Psoas muscle (tissue), 8 donors: Measurements from ENCODE around the gene NUDT19. TPM values are rescaled to one million over a fixed set of nuclear protein-coding genes. Genes with fewer than 3 reads are reported as not detected.

Experiments
- ATAC-seq, 4 donors: fragments of 200-7000 bp; cut with Tn5 transposase; one replicate each; pipeline ENCODE4 v1.9.1; 2020; ENCODE audit warnings: moderate library complexity in 3 of 4, mild to moderate bottlenecking in 2 of 4
- DNase-seq, 2 donors: peaks; one replicate each; pipeline ENCODE4 v3.0.0-alpha.2; 2020
- H3K27ac ChIP-seq: fragments of 200-600 bp; one replicate; pipeline ENCODE4 v1.8.0; 2022
- H3K27me3 ChIP-seq, 3 donors: fragments of 200-600 bp in 1 of 3; one replicate each; pipeline versions ENCODE4 v1.6.1 to v1.8.0; 2013 to 2022; ENCODE audit warnings: low read length in 2 of 3, mild to moderate bottlenecking in 2 of 3, moderate library complexity in 1 of 3; ENCODE audit not compliant: insufficient read depth in 3 of 3
- H3K36me3 ChIP-seq, 2 donors: fragments of 200-600 bp in 1 of 2; one replicate each; pipeline versions ENCODE4 v1.6.1 to v1.8.0; 2013 to 2022; ENCODE audit warnings: low read depth in 1 of 2, mild to moderate bottlenecking in 1 of 2, moderate library complexity in 1 of 2; ENCODE audit not compliant: insufficient read depth in 1 of 2
- H3K4me1 ChIP-seq: fragments of 200-600 bp; one replicate; pipeline ENCODE4 v1.8.0; 2022
- H3K4me3 ChIP-seq: fragments of 200-600 bp; one replicate; pipeline ENCODE4 v1.8.0; 2022; ENCODE audit warnings: mild to moderate bottlenecking
- H3K9me3 ChIP-seq: fragments of 200-600 bp; one replicate; pipeline ENCODE4 v1.8.0; 2022
- WGBS, 3 donors: extraction: QIAGEN DNeasy Blood & Tissue Kit; methylation state at CpG; one replicate each; pipeline versions ENCODE4 v1.1.6 to v1.1.7; 2013; 5-methylcytosine and 5-hydroxymethylcytosine counted together
- intact Hi-C, 2 donors: fragments of 100-400 bp; cut with DNase I; formaldehyde crosslinking; loops; one replicate each; pipeline versions ENCODE4 v1.11.0 to v1.14.2; 2022
- polyA plus RNA-seq, 3 donors: library from polyadenylated mRNA; stranded (reverse); fragments of 200-250 nt; gene quantifications; one replicate each; pipeline ENCODE4 v1.2.3, GENCODE V29; 2013
- total RNA-seq, 4 donors: library from RNA; stranded (reverse); fragmentation: NEBNext Ultra II Directional in 2 of 4; extraction: Animal tissue kit (Norgen Biotek cat#: 25700) in 2 of 4; gene quantifications; one replicate each; pipeline versions ENCODE4 v1.2.1 to v1.2.4, GENCODE V29; 2021 to 2023
- TF ChIP-seq, protein P1 (sequence below): fragments of 200-600 bp; IDR thresholded peaks from one replicate; pipeline ENCODE4 v1.8.0; 2022; ENCODE audit warnings: antibody characterized with exemption
- donor health status: healthy with polysubstance abuse.
- donor health status: DM: no; HTN: no; CAD: no; lungs with moderate emphysema.
- donor health status: Bipolar disorder and iron deficiency.
- donor health status: healthy.
- donor health status: DM: yes; HTN: yes; CAD: no.
- donor health status: DM: no; HTN: no; CAD: no.
- donor health status: DM: no; HTN: no; CAD: no.
- donor health status: DM: yes; HTN: yes; CAD: no.

NUDT19 gene
- total and polyA plus RNA-seq, 7 donors: 10.7 to 27.5 (median 17.4) TPM

GRCh38 chr19:32748497-32748896, 56.9 kb downstream of the NUDT19 start:
- DNase-seq (no peak), ATAC-seq (no peak)
- 48 to 61% (median 55%) methylated on average over 5 of the region's 5 CpGs for WGBS, 3 donors
- Histone ChIP-seq H3K27me3 (peaks cover 2 to 6% (median 5%) of the 10 kb centered on the region in 3 donors), H3K4me1 (no peaks in the 10 kb centered on the region), H3K36me3 (no peaks in the 10 kb centered on the region), H3K4me3 (no peak overlapping the region), H3K27ac (no peak overlapping the region), H3K9me3 (no peaks in the 10 kb centered on the region)
- TF ChIP-seq, protein P1, sequence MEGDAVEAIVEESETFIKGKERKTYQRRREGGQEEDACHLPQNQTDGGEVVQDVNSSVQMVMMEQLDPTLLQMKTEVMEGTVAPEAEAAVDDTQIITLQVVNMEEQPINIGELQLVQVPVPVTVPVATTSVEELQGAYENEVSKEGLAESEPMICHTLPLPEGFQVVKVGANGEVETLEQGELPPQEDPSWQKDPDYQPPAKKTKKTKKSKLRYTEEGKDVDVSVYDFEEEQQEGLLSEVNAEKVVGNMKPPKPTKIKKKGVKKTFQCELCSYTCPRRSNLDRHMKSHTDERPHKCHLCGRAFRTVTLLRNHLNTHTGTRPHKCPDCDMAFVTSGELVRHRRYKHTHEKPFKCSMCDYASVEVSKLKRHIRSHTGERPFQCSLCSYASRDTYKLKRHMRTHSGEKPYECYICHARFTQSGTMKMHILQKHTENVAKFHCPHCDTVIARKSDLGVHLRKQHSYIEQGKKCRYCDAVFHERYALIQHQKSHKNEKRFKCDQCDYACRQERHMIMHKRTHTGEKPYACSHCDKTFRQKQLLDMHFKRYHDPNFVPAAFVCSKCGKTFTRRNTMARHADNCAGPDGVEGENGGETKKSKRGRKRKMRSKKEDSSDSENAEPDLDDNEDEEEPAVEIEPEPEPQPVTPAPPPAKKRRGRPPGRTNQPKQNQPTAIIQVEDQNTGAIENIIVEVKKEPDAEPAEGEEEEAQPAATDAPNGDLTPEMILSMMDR: no peak
- intact Hi-C loops: no loop called here

DNA sequence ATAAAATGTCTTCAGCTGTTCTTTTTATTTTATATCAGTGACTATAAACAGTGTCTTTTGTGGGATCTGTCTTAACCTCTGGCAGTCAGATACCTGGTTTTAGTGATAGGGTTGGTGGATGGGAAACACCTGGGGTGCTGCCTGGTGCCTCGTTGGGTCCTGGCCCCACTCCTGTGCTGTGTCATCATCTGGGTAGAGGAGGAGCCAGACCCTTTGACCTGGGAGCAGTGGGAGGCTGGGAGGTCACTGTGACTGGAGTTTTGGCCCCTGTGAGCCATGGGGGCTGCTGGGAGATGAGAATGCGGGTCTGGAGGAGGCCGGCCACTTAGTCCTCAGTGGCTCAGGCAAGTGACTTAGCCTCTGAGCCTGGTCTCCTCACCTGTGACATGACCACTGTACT, 57.3 kb downstream of the NUDT19 start:
- no peak overlapping the region for H3K4me3 ChIP-seq
- WGBS, 3 donors: 54 to 61% (median 59%) methylated on average over 3 of the region's 3 CpGs
- no peak overlapping the region for H3K27ac ChIP-seq
- TF ChIP-seq, protein P1: no peak
- H3K36me3 ChIP-seq: no peaks in the 10 kb centered on the region
- H3K9me3 ChIP-seq: no peaks in the 10 kb centered on the region
- H3K4me1 ChIP-seq: no peaks in the 10 kb centered on the region
- DNase-seq: no peak
- H3K27me3 ChIP-seq: peaks cover 2 to 6% (median 5%) of the 10 kb centered on the region in 3 donors
- no peak for ATAC-seq
- intact Hi-C loops: no loop called here

DNA sequence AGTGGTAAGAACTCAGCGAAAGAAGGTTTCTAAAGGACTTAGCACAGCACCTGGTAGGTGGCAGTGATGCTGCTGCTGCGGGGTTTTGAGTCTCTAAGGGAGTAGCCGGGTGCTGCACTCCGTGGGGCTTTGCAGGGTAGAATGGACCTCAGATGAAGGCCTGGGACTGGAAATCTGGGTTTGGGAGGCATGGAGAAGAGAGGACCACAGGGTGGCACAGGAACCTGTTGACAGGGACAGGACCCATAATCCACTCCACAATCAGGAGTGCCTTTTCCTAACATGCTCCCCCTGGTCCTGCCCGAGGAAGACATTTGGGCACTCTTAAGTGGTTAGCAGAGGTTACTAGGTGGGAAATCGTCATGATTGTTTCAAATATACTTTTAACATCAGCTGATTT, 57.7 kb downstream of the NUDT19 start:
- 71 to 82% (median 76%) methylated on average over 6 of the region's 6 CpGs for WGBS, 3 donors
- H3K9me3 ChIP-seq: no peaks in the 10 kb centered on the region
- ATAC-seq: no peak
- TF ChIP-seq, protein P1: no peak
- H3K4me3 ChIP-seq: no peak overlapping the region
- DNase-seq: no peak
- H3K36me3 ChIP-seq: no peaks in the 10 kb centered on the region
- intact Hi-C loops: no loop called here
- H3K27me3 ChIP-seq: peaks cover 2 to 6% (median 5%) of the 10 kb centered on the region in 3 donors
- no peaks in the 10 kb centered on the region for H3K4me1 ChIP-seq
- no peak overlapping the region for H3K27ac ChIP-seq

DNA sequence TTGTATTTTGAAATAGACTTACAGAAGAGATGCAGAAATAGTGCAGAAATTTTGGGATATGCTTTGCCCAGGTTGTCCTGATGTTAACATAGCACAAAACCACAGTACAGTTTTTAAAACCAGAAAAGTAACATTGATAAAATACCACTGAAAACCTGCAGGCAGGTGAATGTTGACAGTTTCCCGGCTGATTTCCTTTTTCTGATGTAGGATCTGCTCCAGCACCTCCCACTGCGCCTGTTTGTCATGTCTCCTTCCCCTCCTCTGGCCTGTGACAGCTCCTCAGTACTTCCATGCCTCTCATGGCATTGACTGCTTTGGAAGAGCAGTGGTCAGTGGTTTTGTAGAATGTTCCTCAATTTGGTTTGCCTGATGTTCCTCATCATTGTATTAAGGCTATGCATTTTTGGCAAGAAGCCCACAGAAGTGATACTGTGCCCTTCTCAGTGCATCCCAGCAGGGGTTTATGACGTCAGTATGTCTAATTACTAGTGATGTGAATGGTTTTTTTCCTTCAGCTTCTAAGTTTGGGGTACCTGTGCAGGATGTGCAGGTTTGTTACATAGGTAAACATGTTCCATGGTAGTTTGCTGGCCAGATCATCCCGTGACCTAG, 58.9 kb downstream of the NUDT19 start:
- H3K36me3 ChIP-seq: no peaks in the 10 kb centered on the region
- TF ChIP-seq, protein P1: no peak
- WGBS, 3 donors: 53 to 62% (median 56%) methylated on average over 4 of the region's 4 CpGs
- ATAC-seq: no peak
- H3K4me1 ChIP-seq: no peaks in the 10 kb centered on the region
- intact Hi-C loops: no loop called here
- no peak for DNase-seq
- no peak overlapping the region for H3K27ac ChIP-seq
- H3K27me3 ChIP-seq: peaks cover 2 to 6% (median 5%) of the 10 kb centered on the region in 3 donors
- H3K9me3 ChIP-seq: no peaks in the 10 kb centered on the region
- H3K4me3 ChIP-seq: no peak overlapping the region

DNA sequence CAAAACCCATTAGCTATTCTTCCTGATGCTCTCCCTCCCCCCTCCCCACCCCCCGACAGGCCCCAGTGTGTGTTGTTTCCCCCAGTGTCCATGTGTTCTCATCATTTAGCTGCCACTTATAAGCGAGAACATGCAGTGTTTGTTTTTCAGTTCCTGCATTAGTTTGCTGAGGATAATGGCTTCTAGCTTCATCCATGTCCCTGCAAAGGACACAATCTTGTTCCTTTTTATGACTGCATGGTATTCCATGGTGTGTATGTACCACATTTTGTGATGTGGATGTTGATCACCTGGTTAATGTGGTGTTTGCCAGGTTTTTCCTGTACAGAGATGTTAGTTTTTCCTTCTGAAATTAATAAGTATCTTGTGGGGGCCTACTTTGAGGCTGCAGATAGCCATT, 59.4 kb downstream of the NUDT19 start:
- H3K9me3 ChIP-seq: no peaks in the 10 kb centered on the region
- ATAC-seq: no peak
- H3K36me3 ChIP-seq: no peaks in the 10 kb centered on the region
- 58 to 70% (median 67%) methylated on average over 2 of the region's 2 CpGs for WGBS, 3 donors
- TF ChIP-seq, protein P1: no peak
- H3K4me3 ChIP-seq: no peak overlapping the region
- DNase-seq: no peak
- peaks cover 2 to 6% (median 5%) of the 10 kb centered on the region in 3 donors for H3K27me3 ChIP-seq
- intact Hi-C loops: no loop called here
- H3K27ac ChIP-seq: no peak overlapping the region
- H3K4me1 ChIP-seq: no peaks in the 10 kb centered on the region
